HG02623 (cell line): ENCODE data around the gene C10orf71.

Experiments
- ATAC-seq: cut with Tn5 transposase; IDR thresholded peaks from one replicate; pipeline ENCODE4 v1.9.1; 2021; ENCODE audit warnings: moderate library complexity; ENCODE audit not compliant: unreplicated experiment

C10orf71 gene

GRCh38 chr10:49313501-49314070 is 14.6 kb downstream of the C10orf71 start:
- no peak for ATAC-seq

- no peak for ATAC-seq
Observed at GRCh38 chr10:49314806-49315205, 15.8 kb downstream of the C10orf71 start.

GRCh38 chr10:49318028-49318427 is 19.1 kb downstream of the C10orf71 start:
- no peak for ATAC-seq

- ATAC-seq = no peak
Observed at GRCh38 chr10:49318755-49319154, 19.8 kb downstream of the C10orf71 start.

- ATAC-seq = no peak
Observed at GRCh38 chr10:49319206-49319605, 20.2 kb downstream of the C10orf71 start.

GRCh38 chr10:49320191-49320590 is 21.2 kb downstream of the C10orf71 start:
- ATAC-seq = no peak

GRCh38 chr10:49321021-49321420 is 22.1 kb downstream of the C10orf71 start:
- ATAC-seq = no peak

GRCh38 chr10:49322371-49323170 is 23.6 kb downstream of the C10orf71 start:
- ATAC-seq = no peak

GRCh38 chr10:49323171-49323895 is 24.4 kb downstream of the C10orf71 start:
- ATAC-seq = no peak

- ATAC-seq = no peak
Observed at GRCh38 chr10:49323896-49324270, 24.9 kb downstream of the C10orf71 start.

- no peak for ATAC-seq
Observed at GRCh38 chr10:49324711-49325110, 25.7 kb downstream of the C10orf71 start.

- ATAC-seq = no peak
Observed at GRCh38 chr10:49325131-49325915, 26.4 kb downstream of the C10orf71 start.

- ATAC-seq = no peak
Observed at GRCh38 chr10:49325916-49326783, 27.2 kb downstream of the C10orf71 start.

GRCh38 chr10:49327036-49327813 is 28.3 kb downstream of the C10orf71 start:
- ATAC-seq = no peak

- ATAC-seq = no peak
Observed at GRCh38 chr10:49328401-49329145, 29.6 kb downstream of the C10orf71 start.

GRCh38 chr10:49329146-49329505 is 30.2 kb downstream of the C10orf71 start:
- ATAC-seq = no peak

GRCh38 chr10:49330127-49330665 is 31.2 kb downstream of the C10orf71 start:
- ATAC-seq = no peak

GRCh38 chr10:49331431-49331830 is 32.5 kb downstream of the C10orf71 start:
- ATAC-seq = no peak

GRCh38 chr10:49332333-49332732 is 33.4 kb downstream of the C10orf71 start:
- no peak for ATAC-seq
